Heart left ventricle (tissue), 16 donors: ENCODE data around the gene PITX2. TPM values are rescaled to one million over a fixed set of nuclear protein-coding genes. Genes with fewer than 3 reads are reported as not detected.
A peak's percentile ranks its signal among the peaks of the same experiment; 100 is the strongest.
"Not testable (repeated sequence)": the region's sequence is repeated elsewhere in the genome, so short reads cannot be mapped to it uniquely, and the experiment has no call there.

Experiments
- ATAC-seq, 4 donors: fragments of 200-7000 bp; cut with Tn5 transposase; one replicate each; pipeline ENCODE4 v1.9.1; 2020 to 2022; ENCODE audit warnings: moderate library complexity in 4 of 4, mild to moderate bottlenecking in 3 of 4, moderate number of reproducible peaks in 1 of 4
- DNase-seq, 5 donors: peaks; one replicate each; pipeline ENCODE4 v3.0.0-alpha.2; 2020
- H3K27ac ChIP-seq, 12 donors: fragments of 200-600 bp; sonication (generic) in 4 of 12; one replicate each; pipeline versions ENCODE4 v1.5.0 to v1.8.0; 2016 to 2022; ENCODE audit warnings: mild to moderate bottlenecking in 2 of 12
- H3K27me3 ChIP-seq, 9 donors: fragments of 200-600 bp; sonication (generic) in 2 of 9; one replicate each; pipeline versions ENCODE4 v1.5.1 to v1.8.0; 2016 to 2022; ENCODE audit warnings: mild to moderate bottlenecking in 3 of 9
- H3K36me3 ChIP-seq, 9 donors: fragments of 200-600 bp; sonication (generic) in 2 of 9; one replicate each; pipeline versions ENCODE4 v1.5.0 to v1.8.0; 2018 to 2022; ENCODE audit warnings: mild to moderate bottlenecking in 2 of 9
- H3K4me1 ChIP-seq, 12 donors: fragments of 200-600 bp; sonication (generic) in 4 of 12; one replicate each; pipeline versions ENCODE4 v1.5.0 to v1.8.0; 2016 to 2022; ENCODE audit warnings: mild to moderate bottlenecking in 3 of 12
- H3K4me3 ChIP-seq, 12 donors: fragments of 200-600 bp; sonication (generic) in 4 of 12; one replicate each; pipeline versions ENCODE4 v1.5.0 to v1.8.0; 2017 to 2022; ENCODE audit warnings: mild to moderate bottlenecking in 9 of 12, moderate library complexity in 4 of 12
- H3K9me3 ChIP-seq, 12 donors: fragments of 200-600 bp; sonication (generic) in 4 of 12; one replicate each; pipeline versions ENCODE4 v1.5.0 to v1.8.0; 2016 to 2022; ENCODE audit warnings: mild to moderate bottlenecking in 1 of 12
- CTCF ChIP-seq, 12 donors: fragments of 200-600 bp; sonication (generic) in 4 of 12; IDR thresholded peaks; one replicate each; pipeline versions ENCODE4 v1.5.0 to v1.8.0; 2018 to 2022; ENCODE audit warnings: antibody characterized with exemption in 12 of 12, mild to moderate bottlenecking in 5 of 12
- POLR2A ChIP-seq, 2 donors: fragments of 450-650 bp; IDR thresholded peaks; one replicate each; pipeline ENCODE4 v1.6.1; 2017; ENCODE audit warnings: antibody characterized with exemption in 2 of 2, mild to moderate bottlenecking in 2 of 2, moderate library complexity in 2 of 2
- WGBS, 4 donors: extraction: QIAGEN DNeasy Blood & Tissue Kit in 2 of 4; methylation state at CpG; one replicate each; pipeline versions ENCODE4 v1.1.5 to v1.1.7; 2013 to 2018; 5-methylcytosine and 5-hydroxymethylcytosine counted together
- intact Hi-C, 10 donors: fragments of 100-400 bp; cut with DNase I; formaldehyde crosslinking; loops; one replicate each; pipeline versions ENCODE4 v1.11.1 to v1.14.2; 2022
- polyA plus RNA-seq, 2 donors: library from polyadenylated mRNA; stranded (reverse); fragments of 200-250 nt; gene quantifications; one replicate each; pipeline ENCODE4 v1.2.3, GENCODE V29; 2013
- total RNA-seq, 9 donors: library from RNA; depleted of rRNA in 2 of 9; stranded (reverse); fragments of >200 nt in 2 of 9; fragmentation: NEBNext Ultra II Directional in 3 of 9; extraction: Animal tissue kit (Norgen Biotek cat#: 25700) in 3 of 9; gene quantifications; one replicate each; pipeline versions ENCODE4 v1.1.0 to v1.2.4, GENCODE V29; 2016 to 2023
- donor health status: ischemic (EF 13 %, LVEDD 7.1; RV severe dilation, severe dysfunction).
- donor health status: healthy with polysubstance abuse.
- donor health status: DM: no; HTN: yes; CAD: no.
- donor health status: DM: no; HTN: no; CAD: no.
- donor health status: ischemic (EF 25% LVEDD 6.9; RV normal size, moderate dysfunction).
- donor health status: ischemic (EF 25% LVEDD 5.7; RV mildly dilated, moderate dysfunction).
- donor health status: healthy.
- donor health status: DM: yes; HTN: yes; CAD: no.
- donor health status: ischemic (EF 35%, LVEDD 5.7; RV mildly dilated, moderate dysfunction).
- donor health status: nonischemic (EF 11% LVEDD 7.7; RV severe dilation, severe dysfunction).
- donor health status: DM: yes; HTN: yes; CAD: no.
- donor health status: PGD.
- donor health status: ischemic (EF 29% LVEDD 5.4; RV normal size, mild dysfunction).
- donor health status: nonischemic (EF 23%, LVEDD 6.1; RV moderate dilation, normal function).

Gene PITX2
- total and polyA plus RNA-seq, 11 donors = 0.17 to 0.94 (median 0.30) TPM; not detected in 5

GRCh38 chr4:110589297-110589696, 33.6 kb downstream of the PITX2 start:
- Histone ChIP-seq H3K9me3 (no peaks in the 10 kb centered on the region), H3K4me1 (no peaks in the 10 kb centered on the region), H3K27me3 (peaks cover 0 to 4% (median 0%) of the 10 kb centered on the region in 9 donors), H3K36me3 (no peaks in the 10 kb centered on the region), H3K27ac (no peak overlapping the region), H3K4me3 (no peak overlapping the region)
- intact Hi-C loops = no loop called here
- DNase-seq (no peak), ATAC-seq (no peak)
- TF ChIP-seq POLR2A (IDR thresholded peaks at IDR 0.05) = no peak
- peak in 1 of 12 donors; percentile 7 for TF ChIP-seq CTCF (IDR thresholded peaks at IDR 0.05)

- ATAC-seq (peak in 1 of 4 donors; percentile 38), DNase-seq (no peak)
- H3K9me3 ChIP-seq = no peaks in the 10 kb centered on the region
- WGBS, 4 donors = 91 to 93% (median 93%) methylated on average over 32 to 36 of the region's 36 CpGs
- intact Hi-C loops = no loop called here
- TF ChIP-seq POLR2A (IDR thresholded peaks at IDR 0.05) (no peak), CTCF (IDR thresholded peaks at IDR 0.05) (no peak)
- H3K4me3 ChIP-seq = no peak overlapping the region
- H3K27ac ChIP-seq = no peak overlapping the region
- no peaks in the 10 kb centered on the region for H3K4me1 ChIP-seq
- no peaks in the 10 kb centered on the region for H3K27me3 ChIP-seq
- H3K36me3 ChIP-seq = no peaks in the 10 kb centered on the region
Observed at GRCh38 chr4:110587666-110588285, 35.1 kb downstream of the PITX2 start.

- intact Hi-C loops = no loop called here
- no peaks in the 10 kb centered on the region for H3K4me1 ChIP-seq
- no peak for DNase-seq
- WGBS, 4 donors = 24 to 31% (median 27%) methylated on average over 7 of the region's 7 CpGs
- H3K27ac ChIP-seq = no peak overlapping the region
- peak in 1 of 4 donors; percentile 45 for ATAC-seq
- H3K27me3 ChIP-seq = no peaks in the 10 kb centered on the region
- H3K9me3 ChIP-seq = no peaks in the 10 kb centered on the region
- TF ChIP-seq POLR2A (IDR thresholded peaks at IDR 0.05) (no peak), CTCF (IDR thresholded peaks at IDR 0.05) (peak in 7 of 12 donors; percentile 13 to 52 (median 36))
- H3K4me3 ChIP-seq = no peak overlapping the region
- H3K36me3 ChIP-seq = no peaks in the 10 kb centered on the region
Observed at GRCh38 chr4:110586131-110586850, 36.6 kb downstream of the PITX2 start.

GRCh38 chr4:110576696-110577095, 46.2 kb downstream of the PITX2 start:
- ATAC-seq, H3K27ac ChIP-seq, H3K36me3 ChIP-seq, H3K4me3 ChIP-seq, H3K27me3 ChIP-seq, intact Hi-C loops, H3K4me1 ChIP-seq, DNase-seq: not testable (repeated sequence)
- 85 to 93% (median 90%) methylated on average over 2 of the region's 2 CpGs for WGBS, 4 donors
- peaks cover 0 to 15% (median 0%) of the 10 kb centered on the region in 12 donors for H3K9me3 ChIP-seq

Other genes starting within 250 kb of the PITX2 start
- 1 to 10 TPM; 1.3 to 9.3 (median 4.2) TPM for gene ENPEP, start 146.9 kb downstream of the PITX2 start, total RNA-seq
- gene ENPEP, start 146.9 kb downstream of the PITX2 start, polyA plus RNA-seq = 1 to 10 TPM; 1.3 to 4.4 TPM